Neutrophil (primary cell): ENCODE data around the gene RUNX2.

Experiments used
- H3K27ac ChIP-seq: fragments of 200-600 bp; sonication (generic); 2 replicates; pipeline ENCODE4 v1.5.1; 2016; ENCODE audit warnings: mild to moderate bottlenecking, moderate library complexity
- H3K27me3 ChIP-seq: fragments of 200-600 bp; sonication (generic); 2 replicates; pipeline ENCODE4 v1.6.0; 2016; ENCODE audit warnings: mild to moderate bottlenecking
- H3K36me3 ChIP-seq: fragments of 200-600 bp; sonication (generic); 2 replicates; pipeline ENCODE4 v1.5.1; 2017
- H3K4me1 ChIP-seq, 2 experiments: fragments of 200-600 bp in 1 of 2; sonication (generic) in 1 of 2; 1 replicate in 1 of 2; 2 replicates in 1 of 2; pipeline versions ENCODE4 v1.5.1 to v1.6.1; 2013 to 2016; ENCODE audit warnings: low read depth in 1 of 2, low read length in 1 of 2, mild to moderate bottlenecking in 1 of 2, moderate library complexity in 1 of 2; ENCODE audit not compliant: control insufficient read depth in 1 of 2, insufficient read depth in 1 of 2
- H3K4me3 ChIP-seq, 2 experiments: fragments of 200-600 bp in 1 of 2; sonication (generic) in 1 of 2; 1 replicate in 1 of 2; 2 replicates in 1 of 2; pipeline ENCODE4 v1.5.1; 2013 to 2016; ENCODE audit warnings: low read depth in 1 of 2, low read length in 1 of 2, mild to moderate bottlenecking in 1 of 2, moderate library complexity in 1 of 2
- H3K9me3 ChIP-seq: fragments of 200-600 bp; sonication (generic); 2 replicates; pipeline ENCODE4 v1.5.1; 2016
- CTCF ChIP-seq: fragments of 200-600 bp; sonication (generic); IDR thresholded peaks from 2 replicates; pipeline ENCODE4 v1.5.1; 2016; ENCODE audit warnings: antibody characterized with exemption

Gene RUNX2

GRCh38 chr6:45677381-45678284 is 349.5 kb downstream of the RUNX2 start:
- H3K4me1 ChIP-seq: peaks cover 6 to 9% of the 10 kb centered on the region in 2 experiments
- H3K4me3 ChIP-seq: no peak overlapping the region
- H3K27ac ChIP-seq: no peak overlapping the region
- H3K9me3 ChIP-seq: no peaks in the 10 kb centered on the region
- H3K36me3 ChIP-seq: no peaks in the 10 kb centered on the region
- TF ChIP-seq CTCF: no peak
- peaks cover 17% of the 10 kb centered on the region for H3K27me3 ChIP-seq

GRCh38 chr6:45678285-45678607 is 350.1 kb downstream of the RUNX2 start:
- Histone ChIP-seq H3K27me3 (peaks cover 17% of the 10 kb centered on the region), H3K4me1 (peaks cover 6 to 9% of the 10 kb centered on the region in 2 experiments), H3K9me3 (no peaks in the 10 kb centered on the region), H3K36me3 (no peaks in the 10 kb centered on the region), H3K4me3 (no peak overlapping the region), H3K27ac (no peak overlapping the region)
- TF ChIP-seq CTCF: no peak

- no peak for TF ChIP-seq CTCF
- H3K27ac ChIP-seq: no peak overlapping the region
Measured at GRCh38 chr6:45679163-45679562, 351.0 kb downstream of the RUNX2 start.

GRCh38 chr6:45679631-45680030 is 351.5 kb downstream of the RUNX2 start:
- no peak for TF ChIP-seq CTCF
- no peaks in the 10 kb centered on the region for H3K36me3 ChIP-seq
- H3K9me3 ChIP-seq: no peaks in the 10 kb centered on the region
- H3K4me1 ChIP-seq: peaks cover 6 to 9% of the 10 kb centered on the region in 2 experiments
- H3K27me3 ChIP-seq: peaks cover 17% of the 10 kb centered on the region
- no peak overlapping the region for H3K27ac ChIP-seq
- no peak overlapping the region for H3K4me3 ChIP-seq

More at GRCh38 chr6:45679163-45679562, 351.0 kb downstream of the RUNX2 start:
- Histone ChIP-seq H3K27me3 (peaks cover 17% of the 10 kb centered on the region), H3K9me3 (no peaks in the 10 kb centered on the region), H3K36me3 (no peaks in the 10 kb centered on the region), H3K4me3 (no peak overlapping the region), H3K4me1 (peaks cover 6 to 9% of the 10 kb centered on the region in 2 experiments)

GRCh38 chr6:45681860-45682511 is 353.9 kb downstream of the RUNX2 start:
- Histone ChIP-seq H3K36me3 (no peaks in the 10 kb centered on the region), H3K27ac (no peak overlapping the region), H3K9me3 (no peaks in the 10 kb centered on the region), H3K4me3 (no peak overlapping the region), H3K27me3 (peaks cover 15% of the 10 kb centered on the region), H3K4me1 (peaks cover 6 to 8% of the 10 kb centered on the region in 2 experiments)
- no peak for TF ChIP-seq CTCF
